Measurements from ENCODE around the gene ARL15. TPM values are rescaled to one million over a fixed set of nuclear protein-coding genes. Genes with fewer than 3 reads are reported as not detected.

The ARL15 gene
- total RNA-seq, 2 donors from 2014 or later, result 14.3 to 24.1 TPM

DNA sequence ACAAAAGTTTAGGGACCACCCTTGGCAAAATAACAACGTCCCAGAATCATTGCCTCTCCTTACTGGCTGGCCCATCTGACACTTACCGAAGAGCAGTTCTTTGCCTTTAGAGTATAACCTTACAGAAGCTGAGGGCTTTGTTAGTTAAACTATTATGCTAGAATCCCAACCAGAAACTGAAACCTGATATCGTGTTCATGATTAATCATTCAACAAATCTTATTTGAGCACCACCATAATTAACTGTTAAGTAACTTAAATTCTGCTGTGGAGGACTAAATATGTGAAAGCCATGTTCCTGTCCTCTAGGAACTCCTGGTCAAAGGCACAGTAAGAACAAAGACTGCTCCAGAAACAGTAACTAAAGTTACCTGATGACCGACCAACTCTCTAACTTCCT is 104.9 kb downstream of the ARL15 start:
- Histone ChIP-seq H3K4me3 (no peak overlapping the region), H3K4me1 (no peaks in the 10 kb centered on the region), H3K27me3 (peaks cover 0 to 5% of the 10 kb centered on the region in 2 donors), H3K9me3 (no peaks in the 10 kb centered on the region), H3K36me3 (replicated peaks in 1 of 2; ENCODE audit: insufficient read depth in 1 of 2, low read depth in 2 of 2) (no peaks in the 10 kb centered on the region), H3K27ac (no peak overlapping the region)
- DNase-seq, result no peak
- 56 to 62% methylated on average over 4 of the region's 4 CpGs for WGBS, 2 donors
- ATAC-seq, result no peak
- TF ChIP-seq, protein P1, sequence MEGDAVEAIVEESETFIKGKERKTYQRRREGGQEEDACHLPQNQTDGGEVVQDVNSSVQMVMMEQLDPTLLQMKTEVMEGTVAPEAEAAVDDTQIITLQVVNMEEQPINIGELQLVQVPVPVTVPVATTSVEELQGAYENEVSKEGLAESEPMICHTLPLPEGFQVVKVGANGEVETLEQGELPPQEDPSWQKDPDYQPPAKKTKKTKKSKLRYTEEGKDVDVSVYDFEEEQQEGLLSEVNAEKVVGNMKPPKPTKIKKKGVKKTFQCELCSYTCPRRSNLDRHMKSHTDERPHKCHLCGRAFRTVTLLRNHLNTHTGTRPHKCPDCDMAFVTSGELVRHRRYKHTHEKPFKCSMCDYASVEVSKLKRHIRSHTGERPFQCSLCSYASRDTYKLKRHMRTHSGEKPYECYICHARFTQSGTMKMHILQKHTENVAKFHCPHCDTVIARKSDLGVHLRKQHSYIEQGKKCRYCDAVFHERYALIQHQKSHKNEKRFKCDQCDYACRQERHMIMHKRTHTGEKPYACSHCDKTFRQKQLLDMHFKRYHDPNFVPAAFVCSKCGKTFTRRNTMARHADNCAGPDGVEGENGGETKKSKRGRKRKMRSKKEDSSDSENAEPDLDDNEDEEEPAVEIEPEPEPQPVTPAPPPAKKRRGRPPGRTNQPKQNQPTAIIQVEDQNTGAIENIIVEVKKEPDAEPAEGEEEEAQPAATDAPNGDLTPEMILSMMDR (IDR thresholded peaks at IDR 0.05), result no peak
- TF ChIP-seq POLR2A (IDR thresholded peaks at IDR 0.05), result no peak
- intact Hi-C loops (cut with DNase I), result no loop called here

DNA sequence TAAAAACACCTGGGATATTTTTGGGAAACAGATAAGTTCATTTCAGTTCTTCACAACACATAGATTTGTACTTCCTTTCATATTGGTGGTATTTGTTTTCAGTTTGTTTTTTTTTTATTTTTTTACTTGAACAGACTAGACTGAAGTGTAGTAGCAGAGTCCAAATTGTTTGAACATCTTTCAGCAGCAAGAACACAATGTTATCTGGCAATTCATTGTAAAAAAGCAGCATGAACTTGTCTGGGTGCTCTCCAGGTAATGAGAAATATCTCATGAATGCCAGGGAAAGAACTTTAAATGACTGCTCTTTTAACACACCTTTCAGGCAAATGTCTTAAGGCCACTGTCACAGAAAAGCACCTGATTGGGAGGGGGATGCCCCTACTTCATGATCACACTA is 113.4 kb downstream of the ARL15 start:
- Histone ChIP-seq H3K27me3 (no peaks in the 10 kb centered on the region), H3K4me3 (no peak overlapping the region), H3K36me3 (replicated peaks in 1 of 2; ENCODE audit: insufficient read depth in 1 of 2, low read depth in 2 of 2) (no peaks in the 10 kb centered on the region), H3K27ac (no peak overlapping the region), H3K9me3 (no peaks in the 10 kb centered on the region), H3K4me1 (peaks cover 6% of the 10 kb centered on the region)
- ATAC-seq (no peak), DNase-seq (no peak)
- intact Hi-C loops (cut with DNase I), result no loop called here
- no peak for TF ChIP-seq POLR2A (IDR thresholded peaks at IDR 0.05)
- TF ChIP-seq, protein P1 (IDR thresholded peaks at IDR 0.05), result no peak

DNA sequence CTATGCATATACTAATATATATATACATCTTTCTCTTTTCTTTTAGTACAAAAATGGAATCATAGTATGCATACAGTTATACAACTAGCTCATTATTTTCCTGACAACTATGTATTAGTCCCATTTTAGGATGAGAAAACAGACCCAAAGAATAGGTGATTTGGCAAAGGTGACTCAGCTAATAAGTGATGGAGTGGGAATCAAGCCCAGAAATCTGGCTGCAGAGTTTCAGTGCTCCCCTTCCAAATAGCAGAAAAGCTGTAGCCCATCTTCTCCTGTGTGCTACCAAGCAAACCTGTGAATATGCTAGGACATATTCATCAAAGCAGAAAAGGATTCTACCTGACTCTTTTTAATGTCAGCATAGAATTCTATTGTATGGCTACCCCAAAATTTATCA is 114.7 kb downstream of the ARL15 start:
- intact Hi-C loops (cut with DNase I), result no loop called here
- Histone ChIP-seq H3K4me1 (peaks cover 6% of the 10 kb centered on the region), H3K36me3 (replicated peaks in 1 of 2; ENCODE audit: insufficient read depth in 1 of 2, low read depth in 2 of 2) (no peaks in the 10 kb centered on the region), H3K27me3 (no peaks in the 10 kb centered on the region), H3K9me3 (no peaks in the 10 kb centered on the region), H3K4me3 (no peak overlapping the region), H3K27ac (no peak overlapping the region)
- TF ChIP-seq, protein P1 (IDR thresholded peaks at IDR 0.05), result no peak
- TF ChIP-seq POLR2A (IDR thresholded peaks at IDR 0.05), result no peak
- DNase-seq, result no peak
- no peak for ATAC-seq

DNA sequence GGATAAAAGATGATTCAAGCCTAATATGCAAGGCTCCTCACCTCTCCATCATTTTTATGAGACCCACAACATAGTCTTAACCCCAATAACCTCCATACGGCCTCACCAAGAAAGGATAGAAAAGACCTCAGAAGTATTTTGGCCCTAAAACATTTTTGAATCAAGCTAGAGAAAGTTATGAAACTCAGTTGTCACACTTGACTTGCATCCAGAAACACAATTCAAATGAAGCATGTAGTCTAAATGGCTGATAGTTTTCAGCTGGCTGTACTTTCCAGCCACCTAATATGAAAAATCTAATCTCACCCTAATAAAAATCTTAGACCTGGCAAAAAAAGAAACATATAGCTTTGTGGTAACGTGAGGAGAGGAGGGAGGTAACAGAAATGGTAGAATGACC is 116.1 kb downstream of the ARL15 start:
- H3K36me3 ChIP-seq (replicated peaks in 1 of 2; ENCODE audit: insufficient read depth in 1 of 2, low read depth in 2 of 2), result no peaks in the 10 kb centered on the region
- H3K4me3 ChIP-seq, result no peak overlapping the region
- DNase-seq (no peak), ATAC-seq (no peak)
- intact Hi-C loops (cut with DNase I), result no loop called here
- H3K9me3 ChIP-seq, result no peaks in the 10 kb centered on the region
- H3K27ac ChIP-seq, result no peak overlapping the region
- no peaks in the 10 kb centered on the region for H3K27me3 ChIP-seq
- 84 to 88% methylated on average over 2 of the region's 2 CpGs for WGBS, 2 donors
- H3K4me1 ChIP-seq, result peaks cover 6% of the 10 kb centered on the region
- TF ChIP-seq, protein P1 (IDR thresholded peaks at IDR 0.05), result no peak
- TF ChIP-seq POLR2A (IDR thresholded peaks at IDR 0.05), result no peak

DNA sequence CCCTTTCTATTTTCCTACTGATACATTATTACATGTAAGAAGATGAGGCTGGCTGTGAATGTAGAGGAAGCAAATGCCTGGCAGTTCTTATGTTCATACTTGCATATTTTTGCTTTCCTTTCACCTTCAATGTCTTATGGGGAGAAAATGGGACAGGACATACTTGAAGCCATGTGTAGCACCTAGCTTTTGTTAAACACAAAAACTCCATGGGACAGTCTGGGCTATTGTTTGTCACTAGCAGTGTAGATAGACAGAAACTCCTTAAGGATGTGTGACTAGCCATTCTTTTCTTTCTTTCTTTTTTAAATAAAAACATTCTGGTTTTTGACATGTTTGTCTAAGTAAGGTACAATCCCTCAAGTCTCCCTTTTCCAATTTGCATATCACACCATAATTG is 122.7 kb downstream of the ARL15 start:
- ATAC-seq (no peak), DNase-seq (no peak)
- Histone ChIP-seq H3K9me3 (no peaks in the 10 kb centered on the region), H3K4me1 (peaks cover 3% of the 10 kb centered on the region), H3K4me3 (no peak overlapping the region), H3K36me3 (replicated peaks in 1 of 2; ENCODE audit: insufficient read depth in 1 of 2, low read depth in 2 of 2) (no peaks in the 10 kb centered on the region), H3K27me3 (no peaks in the 10 kb centered on the region), H3K27ac (no peak overlapping the region)
- intact Hi-C loops (cut with DNase I), result no loop called here
- TF ChIP-seq, protein P1 (IDR thresholded peaks at IDR 0.05), result no peak
- TF ChIP-seq POLR2A (IDR thresholded peaks at IDR 0.05), result no peak
